ENCODE data around the gene RPL7L1.
A peak's percentile ranks its signal among the peaks of the same experiment; 100 is the strongest.

The RPL7L1 gene

DNA sequence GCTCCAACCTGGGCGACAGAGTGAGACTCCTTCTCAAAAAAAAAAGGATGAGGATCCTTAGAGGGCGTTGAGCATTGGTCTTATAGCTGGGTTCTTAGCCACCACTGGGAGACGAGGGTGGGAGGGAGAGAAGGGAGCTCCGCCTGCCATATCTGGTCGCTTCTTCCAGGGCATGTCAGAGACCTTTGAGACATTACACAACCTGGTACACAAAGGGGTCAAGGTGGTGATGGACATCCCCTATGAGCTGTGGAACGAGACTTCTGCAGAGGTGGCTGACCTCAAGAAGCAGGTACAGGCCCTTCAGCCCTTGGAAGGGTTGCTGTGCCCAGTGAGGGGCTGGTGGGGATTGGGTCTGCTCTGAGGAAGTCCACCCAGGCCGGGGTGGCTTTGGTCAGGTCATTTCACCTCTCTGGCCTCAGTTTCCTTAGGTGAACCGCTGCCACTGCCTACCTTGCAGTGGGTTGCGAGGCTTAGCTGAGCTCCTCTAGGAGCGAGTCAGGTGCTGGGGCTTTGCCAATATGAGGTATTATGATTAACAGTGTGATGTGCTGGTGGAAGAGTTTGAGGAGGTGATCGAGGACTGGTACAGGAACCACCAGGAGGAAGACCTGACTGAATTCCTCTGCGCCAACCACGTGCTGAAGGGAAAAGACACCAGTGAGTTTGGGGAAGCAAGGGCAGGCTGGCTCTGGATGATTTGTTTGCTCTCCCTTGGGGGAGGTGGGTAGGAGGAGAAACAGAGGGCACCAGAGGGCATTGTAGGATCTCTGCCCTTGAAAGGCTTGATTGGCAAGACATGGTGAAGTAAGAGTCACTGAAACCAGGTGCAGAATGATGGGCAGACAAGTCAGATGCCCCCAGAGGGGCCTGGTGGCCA lies 58.4 kb downstream of the RPL7L1 start:
- CTCF ChIA-PET = no interaction called here
- POLR2A ChIA-PET (ENCODE audit: low non-redundant PET) = no interaction called here
- TF ChIP-seq, protein P1, sequence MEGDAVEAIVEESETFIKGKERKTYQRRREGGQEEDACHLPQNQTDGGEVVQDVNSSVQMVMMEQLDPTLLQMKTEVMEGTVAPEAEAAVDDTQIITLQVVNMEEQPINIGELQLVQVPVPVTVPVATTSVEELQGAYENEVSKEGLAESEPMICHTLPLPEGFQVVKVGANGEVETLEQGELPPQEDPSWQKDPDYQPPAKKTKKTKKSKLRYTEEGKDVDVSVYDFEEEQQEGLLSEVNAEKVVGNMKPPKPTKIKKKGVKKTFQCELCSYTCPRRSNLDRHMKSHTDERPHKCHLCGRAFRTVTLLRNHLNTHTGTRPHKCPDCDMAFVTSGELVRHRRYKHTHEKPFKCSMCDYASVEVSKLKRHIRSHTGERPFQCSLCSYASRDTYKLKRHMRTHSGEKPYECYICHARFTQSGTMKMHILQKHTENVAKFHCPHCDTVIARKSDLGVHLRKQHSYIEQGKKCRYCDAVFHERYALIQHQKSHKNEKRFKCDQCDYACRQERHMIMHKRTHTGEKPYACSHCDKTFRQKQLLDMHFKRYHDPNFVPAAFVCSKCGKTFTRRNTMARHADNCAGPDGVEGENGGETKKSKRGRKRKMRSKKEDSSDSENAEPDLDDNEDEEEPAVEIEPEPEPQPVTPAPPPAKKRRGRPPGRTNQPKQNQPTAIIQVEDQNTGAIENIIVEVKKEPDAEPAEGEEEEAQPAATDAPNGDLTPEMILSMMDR (conservative IDR thresholded peaks at IDR 0.05; ENCODE audit: low read depth) = no peak
- DNase-seq (ENCODE audit: low spot score) = no peak
- H3K27ac ChIP-seq = peak overlapping the region; percentile 32

DNA sequence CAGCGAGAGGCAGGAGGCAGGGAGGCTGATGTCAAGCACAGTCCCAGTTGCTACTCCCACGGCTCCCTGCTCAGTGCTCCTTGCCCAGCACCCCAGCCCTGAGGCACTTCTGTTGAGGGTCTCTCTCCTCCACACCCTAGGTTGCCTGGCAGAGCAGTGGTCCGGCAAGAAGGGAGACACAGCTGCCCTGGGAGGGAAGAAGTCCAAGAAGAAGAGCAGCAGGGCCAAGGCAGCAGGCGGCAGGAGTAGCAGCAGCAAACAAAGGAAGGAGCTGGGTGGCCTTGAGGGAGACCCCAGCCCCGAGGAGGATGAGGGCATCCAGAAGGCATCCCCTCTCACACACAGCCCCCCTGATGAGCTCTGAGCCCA lies 59.0 kb downstream of the RPL7L1 start:
- DNase-seq (ENCODE audit: low spot score) = no peak
- peak overlapping the region; percentile 32 for H3K27ac ChIP-seq
- POLR2A ChIA-PET (ENCODE audit: low non-redundant PET) = no interaction called here
- CTCF ChIA-PET = no interaction called here
- TF ChIP-seq, protein P1 (conservative IDR thresholded peaks at IDR 0.05; ENCODE audit: low read depth) = no peak

DNA sequence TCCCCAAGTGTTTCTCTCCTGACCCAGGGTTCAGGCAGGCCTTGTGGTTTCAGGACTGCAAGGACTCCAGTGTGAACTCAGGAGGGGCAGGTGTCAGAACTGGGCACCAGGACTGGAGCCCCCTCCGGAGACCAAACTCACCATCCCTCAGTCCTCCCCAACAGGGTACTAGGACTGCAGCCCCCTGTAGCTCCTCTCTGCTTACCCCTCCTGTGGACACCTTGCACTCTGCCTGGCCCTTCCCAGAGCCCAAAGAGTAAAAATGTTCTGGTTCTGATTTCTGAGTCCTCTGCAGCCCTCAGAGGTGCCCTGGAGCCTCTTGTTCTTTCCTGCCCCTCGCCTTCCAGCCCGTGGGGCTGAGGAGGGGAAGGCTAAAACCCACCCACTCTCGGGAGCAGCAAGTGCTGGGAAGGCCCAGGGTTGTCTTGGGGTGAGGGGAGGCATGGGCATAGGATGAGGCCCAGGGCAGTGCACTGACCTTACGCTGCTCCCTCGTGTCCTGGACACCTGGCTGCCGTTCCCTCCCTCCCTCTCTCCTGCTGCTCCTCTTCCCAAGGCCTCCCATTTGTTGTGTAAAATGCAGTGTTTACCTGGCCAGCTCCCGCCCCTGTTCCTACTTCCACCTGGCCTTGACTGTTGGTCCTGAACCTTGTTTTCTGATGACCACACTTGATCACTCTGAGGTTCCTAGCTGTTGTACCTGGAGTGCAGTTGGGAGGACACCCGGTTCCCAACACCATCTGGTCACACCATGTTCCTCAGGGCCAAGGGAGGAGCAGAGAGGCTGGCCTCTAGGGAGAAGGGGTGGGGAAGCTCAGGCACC lies 59.8 kb downstream of the RPL7L1 start:
- CTCF ChIA-PET = no interaction called here
- H3K27ac ChIP-seq = peak overlapping the region; percentile 32
- POLR2A ChIA-PET (ENCODE audit: low non-redundant PET) = no interaction called here
- DNase-seq (ENCODE audit: low spot score) = no peak
- TF ChIP-seq, protein P1 (conservative IDR thresholded peaks at IDR 0.05; ENCODE audit: low read depth) = no peak
